ENCODE results near the gene CCR4. TPM values are rescaled to one million over a fixed set of nuclear protein-coding genes. Genes with fewer than 3 reads are reported as not detected.
"Not testable (repeated sequence)": the region's sequence is repeated elsewhere in the genome, so short reads cannot be mapped to it uniquely, and the experiment has no call there.

The CCR4 gene
- total RNA-seq, 4 donors from 2014 or later = 0.13 to 0.88 TPM; not detected in 2

GRCh38 chr3:32973982-32974381, 22.5 kb downstream of the CCR4 start:
- TF ChIP-seq CTCF (IDR thresholded peaks at IDR 0.05) = no peak
- TF ChIP-seq POLR2A (IDR thresholded peaks at IDR 0.05) = no peak
- Histone ChIP-seq H3K27ac (no peak overlapping the region), H3K27me3 (no peaks in the 10 kb centered on the region), H3K4me1 (no peaks in the 10 kb centered on the region), H3K36me3 (no peaks in the 10 kb centered on the region), H3K4me3 (replicated peaks in 1 of 3) (no peak overlapping the region), H3K9me3 (no peaks in the 10 kb centered on the region)
- intact Hi-C loops (cut with DNase I) = no loop called here
- WGBS, 2 donors = 86 to 87% methylated on average over 1 of the region's 1 CpG
- DNase-seq = no peak

DNA sequence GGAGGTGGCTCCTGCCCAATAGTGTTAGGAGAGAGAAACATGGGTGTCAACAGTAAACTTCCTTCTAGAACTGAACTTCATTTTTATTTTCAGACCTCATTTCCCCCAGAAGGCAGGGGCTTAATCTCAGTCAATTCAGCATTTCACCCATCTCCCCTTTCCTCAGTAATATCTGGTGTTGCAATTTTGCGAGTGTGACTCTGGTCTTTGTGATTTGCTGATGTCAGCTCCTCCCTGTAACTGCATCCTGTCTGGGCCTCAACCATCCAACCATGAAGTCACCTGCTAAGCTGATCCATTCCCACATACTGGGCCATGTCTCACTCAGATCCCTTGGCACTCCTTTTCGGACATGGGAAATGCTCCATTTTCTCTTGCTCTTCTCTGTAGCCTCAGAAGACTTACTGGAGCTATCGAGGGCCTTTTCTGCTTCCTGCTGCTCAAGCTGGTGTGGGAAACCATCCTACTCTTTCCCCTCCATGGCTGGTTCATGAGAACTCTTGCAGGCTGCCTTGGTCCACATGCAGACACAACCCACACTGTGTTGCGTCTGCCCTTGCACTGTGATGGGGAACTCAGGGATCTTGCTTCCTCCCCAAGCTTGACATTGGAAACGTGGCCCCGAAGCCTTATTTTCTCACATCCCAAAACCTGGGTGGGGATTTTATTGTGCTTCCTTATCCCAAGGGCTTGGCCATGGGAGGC, 24.6 kb downstream of the CCR4 start:
- Histone ChIP-seq H3K27ac (no peak overlapping the region), H3K27me3 (no peaks in the 10 kb centered on the region), H3K9me3 (no peaks in the 10 kb centered on the region), H3K4me3 (replicated peaks in 1 of 3) (no peak overlapping the region), H3K36me3 (no peaks in the 10 kb centered on the region), H3K4me1 (no peaks in the 10 kb centered on the region)
- TF ChIP-seq POLR2A (IDR thresholded peaks at IDR 0.05) (no peak), CTCF (IDR thresholded peaks at IDR 0.05) (no peak)
- no peak for DNase-seq
- 81 to 89% methylated on average over 6 of the region's 6 CpGs for WGBS, 2 donors
- intact Hi-C loops (cut with DNase I) = no loop called here

- TF ChIP-seq CTCF (IDR thresholded peaks at IDR 0.05) = no peak
- TF ChIP-seq POLR2A (IDR thresholded peaks at IDR 0.05) = no peak
- 66% methylated on average over 10 of the region's 10 CpGs for WGBS, 2 donors
- no peak for DNase-seq
- H3K9me3 ChIP-seq = no peaks in the 10 kb centered on the region
- intact Hi-C loops (cut with DNase I) = no loop called here
- H3K4me1 ChIP-seq = no peaks in the 10 kb centered on the region
- H3K27me3 ChIP-seq = no peaks in the 10 kb centered on the region
- no peak overlapping the region for H3K4me3 ChIP-seq (replicated peaks in 1 of 3)
- H3K36me3 ChIP-seq = no peaks in the 10 kb centered on the region
- H3K27ac ChIP-seq = no peak overlapping the region
Measured at GRCh38 chr3:32977861-32978260, 26.4 kb downstream of the CCR4 start.

DNA sequence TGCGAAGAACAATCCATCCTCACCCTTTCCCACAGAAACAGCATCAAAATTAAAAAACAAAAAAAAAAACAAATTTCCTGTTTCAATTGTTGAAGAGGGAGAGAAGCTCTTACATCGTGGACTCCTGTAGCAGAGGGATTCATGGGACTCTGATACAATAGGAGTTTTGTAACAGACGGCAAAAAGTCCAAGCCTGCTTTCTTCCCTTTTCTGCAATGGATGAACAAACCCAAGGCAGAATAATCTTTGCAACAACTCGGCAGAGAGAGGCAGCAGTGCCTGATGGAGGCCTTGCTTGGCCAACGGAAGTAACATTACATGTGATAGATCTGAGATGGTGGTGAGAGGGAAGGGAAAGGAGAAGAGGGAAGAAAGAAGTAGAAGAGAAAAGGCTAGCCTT, 26.9 kb downstream of the CCR4 start:
- Histone ChIP-seq H3K36me3 (no peaks in the 10 kb centered on the region), H3K27me3 (no peaks in the 10 kb centered on the region), H3K9me3 (no peaks in the 10 kb centered on the region), H3K4me1 (no peaks in the 10 kb centered on the region), H3K4me3 (replicated peaks in 1 of 3) (no peak overlapping the region), H3K27ac (no peak overlapping the region)
- intact Hi-C loops (cut with DNase I) = no loop called here
- no peak for TF ChIP-seq CTCF (IDR thresholded peaks at IDR 0.05)
- TF ChIP-seq POLR2A (IDR thresholded peaks at IDR 0.05) = no peak
- no peak for DNase-seq
- 71 to 77% methylated on average over 5 of the region's 5 CpGs for WGBS, 2 donors

- Histone ChIP-seq H3K9me3 (no peaks in the 10 kb centered on the region), H3K4me1 (no peaks in the 10 kb centered on the region), H3K27me3 (no peaks in the 10 kb centered on the region), H3K4me3 (replicated peaks in 1 of 3) (no peak overlapping the region), H3K36me3 (no peaks in the 10 kb centered on the region), H3K27ac (no peak overlapping the region)
- DNase-seq = no peak
- no peak for TF ChIP-seq POLR2A (IDR thresholded peaks at IDR 0.05)
- TF ChIP-seq CTCF (IDR thresholded peaks at IDR 0.05) = no peak
- intact Hi-C loops (cut with DNase I) = no loop called here
Measured at GRCh38 chr3:32983124-32983523, 31.7 kb downstream of the CCR4 start.

- H3K27ac ChIP-seq; H3K9me3 ChIP-seq; H3K4me3 ChIP-seq (replicated peaks in 1 of 3); H3K4me1 ChIP-seq; intact Hi-C loops (cut with DNase I); H3K36me3 ChIP-seq; DNase-seq; H3K27me3 ChIP-seq: not testable (repeated sequence)
- WGBS, 2 donors = 90% methylated on average over 3 of the region's 3 CpGs
Measured at GRCh38 chr3:32984918-32985317, 33.5 kb downstream of the CCR4 start.

Data from thyroid gland (tissue), 4 donors.